A673 (cell line): ENCODE measurements around the gene AP2A1. TPM values are rescaled to one million over a fixed set of nuclear protein-coding genes. Genes with fewer than 3 reads are reported as not detected.

Experiments used
- BruUV-seq: library from RNA; stranded (reverse); fragments of 400-500 nt; replicated peaks from 2 replicates; lab custom pipeline; 2021; lab: Mats Ljungman, UMichigan
- CTCF ChIA-PET: fragments of 300-600 bp; sonication (Branson Sonifier 250); formaldehyde crosslinking; loops from one replicate; lab custom pipeline; 2022; ENCODE audit warnings: antibody characterized with exemption; lab: Charles Lee
- POLR2A ChIA-PET: fragments of 300-600 bp; sonication (Branson Sonifier 250); formaldehyde crosslinking; loops from one replicate; lab custom pipeline; 2022; ENCODE audit warnings: antibody characterized with exemption; ENCODE audit not compliant: low non-redundant PET; lab: Charles Lee
- DNase-seq: peaks from one replicate; pipeline ENCODE4 v3.0.0-alpha.2; 2015; ENCODE audit warnings: low spot score
- H3K27ac ChIP-seq: fragments of 200-600 bp; sonication (generic); 2 replicates; pipeline ENCODE4 v1.5.1; 2016; ENCODE audit warnings: mixed run types, low read depth, mild to moderate bottlenecking, mixed read lengths, antibody characterized with exemption, low read length; ENCODE audit not compliant: poor library complexity, severe bottlenecking
- H3K27me3 ChIP-seq: fragments of 200-600 bp; sonication (generic); replicated peaks from 2 replicates; pipeline ENCODE4 v1.6.1; 2017; ENCODE audit warnings: mixed run types, low read depth, mild to moderate bottlenecking, mixed read lengths, antibody characterized with exemption, low read length; ENCODE audit not compliant: insufficient read depth, poor library complexity
- H3K36me3 ChIP-seq: fragments of 200-600 bp; sonication (generic); 2 replicates; pipeline ENCODE4 v1.6.1; 2016; ENCODE audit warnings: mixed run types, mild to moderate bottlenecking, mixed read lengths, antibody characterized with exemption, low read length; ENCODE audit not compliant: insufficient read depth, poor library complexity, severe bottlenecking
- H3K4me1 ChIP-seq: fragments of 200-600 bp; sonication (generic); 2 replicates; pipeline ENCODE4 v1.6.1; 2017; ENCODE audit warnings: mixed run types, mild to moderate bottlenecking, mixed read lengths, antibody characterized with exemption, low read length; ENCODE audit not compliant: insufficient read depth, poor library complexity, severe bottlenecking
- H3K4me3 ChIP-seq: fragments of 200-600 bp; sonication (generic); 2 replicates; pipeline ENCODE4 v1.5.1; 2016; ENCODE audit warnings: low read depth, mixed run types, mild to moderate bottlenecking, mixed read lengths, low read length; ENCODE audit not compliant: poor library complexity, severe bottlenecking
- H3K9me3 ChIP-seq: fragments of 200-600 bp; sonication (generic); 2 replicates; pipeline ENCODE4 v1.6.1; 2016; ENCODE audit warnings: mixed run types, low read depth, mild to moderate bottlenecking, mixed read lengths, antibody characterized with exemption, low read length; ENCODE audit not compliant: poor library complexity, severe bottlenecking
- EZH2 ChIP-seq: fragments of 200-600 bp; sonication (generic); IDR thresholded peaks from 2 replicates; pipeline ENCODE4 v1.6.1; 2017; ENCODE audit warnings: borderline replicate concordance, low read depth, mild to moderate bottlenecking, mixed read lengths, antibody characterized with exemption, low read length; ENCODE audit not compliant: poor library complexity, severe bottlenecking
- intact Hi-C: fragments of 100-400 bp; cut with micrococcal nuclease; formaldehyde crosslinking; loops from one replicate; pipeline ENCODE4 v1.10.0; 2022; ENCODE audit not compliant: unreplicated experiment
- total RNA-seq: library from RNA; stranded (reverse); gene quantifications from 2 replicates; pipeline ENCODE4 v1.2.3, GENCODE V29; 2021
- TF ChIP-seq, protein P1 (sequence below): fragments of 300-800, 200-600 bp; sonication (generic); conservative IDR thresholded peaks from 2 replicates; pipeline ENCODE4 v1.5.1; 2017; ENCODE audit warnings: low read depth, mild to moderate bottlenecking, antibody characterized with exemption, low read length, moderate library complexity, mixed read lengths

Gene AP2A1
- total RNA-seq, 1 experiment from 2014 or later, result 80.1 TPM

- POLR2A ChIA-PET, result no interaction called here
- intact Hi-C loops, result no loop called here
- Histone ChIP-seq H3K27me3 (no peaks in the 10 kb centered on the region), H3K36me3 (peaks cover 11% of the 10 kb centered on the region), H3K27ac (no peak overlapping the region), H3K4me3 (no peak overlapping the region), H3K9me3 (no peaks in the 10 kb centered on the region), H3K4me1 (no peaks in the 10 kb centered on the region)
- TF ChIP-seq EZH2, result no peak
- TF ChIP-seq, protein P1, sequence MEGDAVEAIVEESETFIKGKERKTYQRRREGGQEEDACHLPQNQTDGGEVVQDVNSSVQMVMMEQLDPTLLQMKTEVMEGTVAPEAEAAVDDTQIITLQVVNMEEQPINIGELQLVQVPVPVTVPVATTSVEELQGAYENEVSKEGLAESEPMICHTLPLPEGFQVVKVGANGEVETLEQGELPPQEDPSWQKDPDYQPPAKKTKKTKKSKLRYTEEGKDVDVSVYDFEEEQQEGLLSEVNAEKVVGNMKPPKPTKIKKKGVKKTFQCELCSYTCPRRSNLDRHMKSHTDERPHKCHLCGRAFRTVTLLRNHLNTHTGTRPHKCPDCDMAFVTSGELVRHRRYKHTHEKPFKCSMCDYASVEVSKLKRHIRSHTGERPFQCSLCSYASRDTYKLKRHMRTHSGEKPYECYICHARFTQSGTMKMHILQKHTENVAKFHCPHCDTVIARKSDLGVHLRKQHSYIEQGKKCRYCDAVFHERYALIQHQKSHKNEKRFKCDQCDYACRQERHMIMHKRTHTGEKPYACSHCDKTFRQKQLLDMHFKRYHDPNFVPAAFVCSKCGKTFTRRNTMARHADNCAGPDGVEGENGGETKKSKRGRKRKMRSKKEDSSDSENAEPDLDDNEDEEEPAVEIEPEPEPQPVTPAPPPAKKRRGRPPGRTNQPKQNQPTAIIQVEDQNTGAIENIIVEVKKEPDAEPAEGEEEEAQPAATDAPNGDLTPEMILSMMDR, result no peak
- CTCF ChIA-PET, result no interaction called here
- DNase-seq, result no peak
- no TSS peak for BruUV-seq
Observed at GRCh38 chr19:49788857-49789256, 22.1 kb downstream of the AP2A1 start.

- H3K36me3 ChIP-seq, result peaks cover 21% of the 10 kb centered on the region
- DNase-seq, result no peak
- BruUV-seq, result no TSS peak
- TF ChIP-seq, protein P1, result no peak
- TF ChIP-seq EZH2, result no peak
- no peak overlapping the region for H3K27ac ChIP-seq
- ChIA-PET CTCF (no interaction called here), POLR2A (no interaction called here)
- intact Hi-C loops, result no loop called here
- H3K4me3 ChIP-seq, result no peak overlapping the region
- no peaks in the 10 kb centered on the region for H3K27me3 ChIP-seq
- no peaks in the 10 kb centered on the region for H3K4me1 ChIP-seq
- no peaks in the 10 kb centered on the region for H3K9me3 ChIP-seq
Observed at GRCh38 chr19:49790866-49791265, 24.1 kb downstream of the AP2A1 start.

GRCh38 chr19:49791776-49792445, 25.1 kb downstream of the AP2A1 start:
- no peak overlapping the region for H3K4me3 ChIP-seq
- H3K9me3 ChIP-seq, result no peaks in the 10 kb centered on the region
- ChIA-PET POLR2A (no interaction called here), CTCF (no interaction called here)
- peaks cover 24% of the 10 kb centered on the region for H3K36me3 ChIP-seq
- H3K27ac ChIP-seq, result no peak overlapping the region
- no peaks in the 10 kb centered on the region for H3K4me1 ChIP-seq
- no peak for TF ChIP-seq EZH2
- TF ChIP-seq, protein P1, result no peak
- BruUV-seq, result no TSS peak
- no peaks in the 10 kb centered on the region for H3K27me3 ChIP-seq
- intact Hi-C loops, result no loop called here
- no peak for DNase-seq
